ENCODE measurements around the gene RALGPS1. TPM values are rescaled to one million over a fixed set of nuclear protein-coding genes. Genes with fewer than 3 reads are reported as not detected.

The RALGPS1 gene
- total RNA-seq, 2 experiments from 2014 or later: 14.1 to 14.4 TPM

DNA sequence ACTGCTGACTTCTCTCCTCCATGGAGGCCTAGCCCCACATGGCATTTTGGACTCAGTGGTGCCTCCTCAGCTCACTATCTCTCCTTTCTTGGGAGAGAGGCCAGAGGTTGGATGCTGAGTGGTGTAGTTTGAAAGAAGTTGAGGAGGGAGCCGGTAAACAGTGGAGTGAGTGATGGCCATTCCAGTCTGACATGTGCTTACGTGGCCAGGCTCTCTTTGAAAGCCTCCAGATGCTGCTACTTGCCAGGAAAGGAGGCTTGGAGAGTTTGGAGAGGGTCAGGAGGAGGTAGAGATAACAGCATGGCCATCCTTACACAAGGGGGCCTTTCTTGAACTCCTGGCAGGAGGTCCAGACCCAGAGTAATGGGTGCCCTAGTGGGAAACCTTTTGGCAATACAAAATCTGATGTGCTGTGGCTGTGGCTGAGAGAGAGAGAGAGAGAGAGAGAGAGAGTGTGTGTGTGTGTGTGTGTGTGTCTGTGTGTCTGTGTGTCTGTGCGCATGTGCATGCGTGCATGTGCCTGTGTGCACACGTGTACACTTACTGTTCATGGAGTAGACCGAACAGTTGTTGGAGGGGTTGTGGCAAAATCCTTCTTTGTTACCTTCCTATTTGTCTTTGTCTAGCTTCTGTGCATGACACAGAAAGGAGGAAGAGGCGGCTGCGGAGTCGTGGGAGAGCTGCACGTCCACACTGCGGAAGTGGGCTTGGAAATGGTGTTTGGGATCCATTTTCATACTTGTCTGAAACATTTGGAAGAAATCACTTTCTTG lies 37.8 kb downstream of the RALGPS1 start:
- no peaks in the 10 kb centered on the region for H4K20me1 ChIP-seq (ENCODE audit: insufficient read depth, low read length)
- no peak overlapping the region for H3K27ac ChIP-seq (ENCODE audit: low read depth, low read length, poor library complexity, severe bottlenecking)
- TF ChIP-seq, protein P1, sequence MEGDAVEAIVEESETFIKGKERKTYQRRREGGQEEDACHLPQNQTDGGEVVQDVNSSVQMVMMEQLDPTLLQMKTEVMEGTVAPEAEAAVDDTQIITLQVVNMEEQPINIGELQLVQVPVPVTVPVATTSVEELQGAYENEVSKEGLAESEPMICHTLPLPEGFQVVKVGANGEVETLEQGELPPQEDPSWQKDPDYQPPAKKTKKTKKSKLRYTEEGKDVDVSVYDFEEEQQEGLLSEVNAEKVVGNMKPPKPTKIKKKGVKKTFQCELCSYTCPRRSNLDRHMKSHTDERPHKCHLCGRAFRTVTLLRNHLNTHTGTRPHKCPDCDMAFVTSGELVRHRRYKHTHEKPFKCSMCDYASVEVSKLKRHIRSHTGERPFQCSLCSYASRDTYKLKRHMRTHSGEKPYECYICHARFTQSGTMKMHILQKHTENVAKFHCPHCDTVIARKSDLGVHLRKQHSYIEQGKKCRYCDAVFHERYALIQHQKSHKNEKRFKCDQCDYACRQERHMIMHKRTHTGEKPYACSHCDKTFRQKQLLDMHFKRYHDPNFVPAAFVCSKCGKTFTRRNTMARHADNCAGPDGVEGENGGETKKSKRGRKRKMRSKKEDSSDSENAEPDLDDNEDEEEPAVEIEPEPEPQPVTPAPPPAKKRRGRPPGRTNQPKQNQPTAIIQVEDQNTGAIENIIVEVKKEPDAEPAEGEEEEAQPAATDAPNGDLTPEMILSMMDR (conservative IDR thresholded peaks at IDR 0.05; ENCODE audit: low read length): no peak
- TF ChIP-seq EZH2phosphoT487 (IDR thresholded peaks at IDR 0.05; ENCODE audit: borderline replicate concordance, low read depth, low read length): no peak
- no peaks in the 10 kb centered on the region for H3K4me1 ChIP-seq (ENCODE audit: insufficient read depth, low read length, poor library complexity, severe bottlenecking)
- H3K4me2 ChIP-seq (ENCODE audit: low read length): no peak overlapping the region
- no peak overlapping the region for H2AFZ ChIP-seq (ENCODE audit: low read length)
- BruUV-seq (replicated peaks): no TSS peak
- H3K79me2 ChIP-seq (ENCODE audit: insufficient read depth, low read depth, low read length): no peaks in the 10 kb centered on the region
- H3K4me3 ChIP-seq (ENCODE audit: low read depth, low read length, poor library complexity, severe bottlenecking): no peak overlapping the region
- no peaks in the 10 kb centered on the region for H3K9me3 ChIP-seq (ENCODE audit: low read length)
- CTCF ChIA-PET (ENCODE audit: unreplicated experiment): no interaction called here
- no peaks in the 10 kb centered on the region for H3K9me2 ChIP-seq (ENCODE audit: insufficient read depth, low read length)
- no peaks in the 10 kb centered on the region for H3K36me3 ChIP-seq (ENCODE audit: insufficient read depth, low read length)
- DNase-seq (ENCODE audit: low spot score): no peak
- POLR2A ChIA-PET: no interaction called here
- intact Hi-C loops (cut with micrococcal nuclease; ENCODE audit: unreplicated experiment): no loop called here

DNA sequence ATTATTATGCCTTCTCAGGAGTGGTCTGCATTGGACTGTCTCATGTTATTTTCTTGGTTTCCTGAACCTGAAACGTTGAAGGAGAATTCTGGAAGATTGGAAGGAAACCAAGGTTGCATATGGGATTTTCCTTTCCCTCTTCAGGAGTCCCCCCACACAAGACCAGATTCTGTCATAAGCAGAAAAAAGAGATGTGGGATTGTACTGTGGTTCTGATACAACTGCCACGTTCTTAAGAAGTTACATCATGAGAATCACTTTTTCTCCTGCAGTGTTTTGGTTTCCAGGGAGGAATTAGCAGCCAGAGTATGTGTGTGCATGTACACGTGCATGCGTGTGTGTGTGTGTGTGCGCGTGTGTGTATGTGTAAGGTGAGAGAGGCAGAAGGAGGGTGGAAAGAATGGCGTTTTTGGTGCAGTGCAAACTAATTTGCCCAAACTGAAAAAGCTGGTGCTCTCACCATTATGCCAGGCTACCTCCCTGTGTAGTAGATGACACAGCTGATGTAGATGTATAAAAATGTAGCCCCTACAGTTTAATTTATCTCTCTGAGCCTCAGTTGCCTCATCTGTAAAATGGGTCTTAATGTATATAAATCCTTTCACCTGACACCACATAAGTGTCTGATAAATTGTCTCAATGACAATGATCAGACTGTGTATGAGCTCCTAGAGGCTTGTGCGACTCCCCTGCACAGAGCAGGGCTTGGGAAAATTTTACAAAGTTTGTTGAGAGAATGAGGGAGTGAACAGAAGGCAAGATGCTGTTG lies 38.6 kb downstream of the RALGPS1 start:
- no TSS peak for BruUV-seq (replicated peaks)
- H3K4me1 ChIP-seq (ENCODE audit: insufficient read depth, low read length, poor library complexity, severe bottlenecking): no peaks in the 10 kb centered on the region
- no peaks in the 10 kb centered on the region for H3K9me3 ChIP-seq (ENCODE audit: low read length)
- no peak overlapping the region for H3K4me3 ChIP-seq (ENCODE audit: low read depth, low read length, poor library complexity, severe bottlenecking)
- no peak overlapping the region for H3K27ac ChIP-seq (ENCODE audit: low read depth, low read length, poor library complexity, severe bottlenecking)
- H4K20me1 ChIP-seq (ENCODE audit: insufficient read depth, low read length): no peaks in the 10 kb centered on the region
- no peaks in the 10 kb centered on the region for H3K79me2 ChIP-seq (ENCODE audit: insufficient read depth, low read depth, low read length)
- no peak overlapping the region for H3K4me2 ChIP-seq (ENCODE audit: low read length)
- no peaks in the 10 kb centered on the region for H3K9me2 ChIP-seq (ENCODE audit: insufficient read depth, low read length)
- POLR2A ChIA-PET: no interaction called here
- intact Hi-C loops (cut with micrococcal nuclease; ENCODE audit: unreplicated experiment): no loop called here
- CTCF ChIA-PET (ENCODE audit: unreplicated experiment): no interaction called here
- no peak overlapping the region for H2AFZ ChIP-seq (ENCODE audit: low read length)
- no peaks in the 10 kb centered on the region for H3K36me3 ChIP-seq (ENCODE audit: insufficient read depth, low read length)
- DNase-seq (ENCODE audit: low spot score): no peak
- TF ChIP-seq, protein P1 (conservative IDR thresholded peaks at IDR 0.05; ENCODE audit: low read length): no peak
- TF ChIP-seq EZH2phosphoT487 (IDR thresholded peaks at IDR 0.05; ENCODE audit: borderline replicate concordance, low read depth, low read length): no peak

DNA sequence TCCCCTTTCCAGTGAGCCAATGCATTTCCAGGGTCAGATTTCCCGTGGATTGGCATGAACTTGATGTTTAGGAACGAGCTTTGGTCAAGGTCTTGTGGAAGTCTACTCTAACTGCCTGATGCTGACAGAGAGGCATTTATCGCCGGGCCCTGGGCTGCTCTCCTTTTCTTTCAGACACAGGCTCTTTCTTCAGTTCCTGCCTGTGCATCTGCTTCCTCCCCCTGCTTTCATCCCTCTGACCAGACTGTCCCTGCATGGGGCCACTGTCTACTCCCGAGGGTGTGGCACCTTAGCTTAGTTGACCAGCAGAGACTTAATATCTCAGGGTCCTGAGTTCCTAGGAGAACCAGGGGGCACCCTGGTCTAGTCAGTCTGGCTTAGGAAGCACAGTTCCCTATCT lies 41.2 kb downstream of the RALGPS1 start:
- Histone ChIP-seq H3K4me1 (ENCODE audit: insufficient read depth, low read length, poor library complexity, severe bottlenecking) (no peaks in the 10 kb centered on the region), H3K36me3 (ENCODE audit: insufficient read depth, low read length) (no peaks in the 10 kb centered on the region), H2AFZ (ENCODE audit: low read length) (no peak overlapping the region), H3K27ac (ENCODE audit: low read depth, low read length, poor library complexity, severe bottlenecking) (no peak overlapping the region), H3K4me3 (ENCODE audit: low read depth, low read length, poor library complexity, severe bottlenecking) (no peak overlapping the region), H3K9me2 (ENCODE audit: insufficient read depth, low read length) (no peaks in the 10 kb centered on the region), H4K20me1 (ENCODE audit: insufficient read depth, low read length) (no peaks in the 10 kb centered on the region), H3K9me3 (ENCODE audit: low read length) (no peaks in the 10 kb centered on the region), H3K4me2 (ENCODE audit: low read length) (no peak overlapping the region), H3K79me2 (ENCODE audit: insufficient read depth, low read depth, low read length) (no peaks in the 10 kb centered on the region)
- ChIA-PET POLR2A (no interaction called here), CTCF (ENCODE audit: unreplicated experiment) (no interaction called here)
- intact Hi-C loops (cut with micrococcal nuclease; ENCODE audit: unreplicated experiment): no loop called here
- TF ChIP-seq EZH2phosphoT487 (IDR thresholded peaks at IDR 0.05; ENCODE audit: borderline replicate concordance, low read depth, low read length): no peak
- TF ChIP-seq, protein P1 (conservative IDR thresholded peaks at IDR 0.05; ENCODE audit: low read length): no peak
- BruUV-seq (replicated peaks): no TSS peak
- no peak for DNase-seq (ENCODE audit: low spot score)

Measured in OCI-LY7 (cell line).